Cardiac muscle cell (in vitro differentiated cells and primary cell): Measurements from ENCODE around the gene OVAAL. TPM values are rescaled to one million over a fixed set of nuclear protein-coding genes. Genes with fewer than 3 reads are reported as not detected.

Source experiments
- DNase-seq, 2 donors: peaks; one replicate each; pipeline versions ENCODE4 v3.0.0 to v3.0.0-alpha.2; 2010 to 2017; ENCODE audit warnings: low read depth in 1 of 2, low spot score in 1 of 2
- H3K27ac ChIP-seq: fragments of 200-600 bp; sonication (generic); 2 replicates; pipeline ENCODE4 v1.5.1; 2016
- H3K27me3 ChIP-seq: fragments of 200-600 bp; sonication (generic); 2 replicates; pipeline ENCODE4 v1.6.0; 2016; ENCODE audit warnings: control low read depth
- H3K36me3 ChIP-seq: fragments of 200-600 bp; sonication (generic); 2 replicates; pipeline ENCODE4 v1.5.1; 2016; ENCODE audit warnings: control low read depth
- H3K4me1 ChIP-seq: fragments of 200-600 bp; sonication (generic); 2 replicates; pipeline ENCODE4 v1.8.1; 2017; ENCODE audit warnings: low read depth, mild to moderate bottlenecking, mixed run types
- H3K4me3 ChIP-seq: fragments of 200-600 bp; sonication (generic); 2 replicates; pipeline ENCODE4 v1.5.1; 2016; ENCODE audit warnings: mild to moderate bottlenecking
- H3K9me3 ChIP-seq: fragments of 200-600 bp; sonication (generic); 2 replicates; pipeline ENCODE4 v1.5.1; 2017; ENCODE audit warnings: low read depth, mild to moderate bottlenecking, control low read depth
- polyA plus RNA-seq: library from polyadenylated mRNA; unstranded; fragments of >200 nt; fragmentation: Nextera tagmentation; extraction: Ambion mirVana; gene quantifications from 2 replicates; pipeline ENCODE4 v1.2.1, GENCODE V29; 2016
- total RNA-seq: library from RNA; depleted of rRNA; stranded (reverse); fragments of >200 nt; gene quantifications from 2 replicates; pipeline ENCODE4 v1.2.3, GENCODE V29; 2016
- TF ChIP-seq, protein P1 (sequence below): IDR thresholded peaks from 2 replicates; pipeline ENCODE4 v1.5.1; 2012; ENCODE audit warnings: low read depth, mild to moderate bottlenecking, low read length

The OVAAL gene
- total and polyA plus RNA-seq, 2 experiments from 2014 or later = 0.21 to 2.5 TPM

DNA sequence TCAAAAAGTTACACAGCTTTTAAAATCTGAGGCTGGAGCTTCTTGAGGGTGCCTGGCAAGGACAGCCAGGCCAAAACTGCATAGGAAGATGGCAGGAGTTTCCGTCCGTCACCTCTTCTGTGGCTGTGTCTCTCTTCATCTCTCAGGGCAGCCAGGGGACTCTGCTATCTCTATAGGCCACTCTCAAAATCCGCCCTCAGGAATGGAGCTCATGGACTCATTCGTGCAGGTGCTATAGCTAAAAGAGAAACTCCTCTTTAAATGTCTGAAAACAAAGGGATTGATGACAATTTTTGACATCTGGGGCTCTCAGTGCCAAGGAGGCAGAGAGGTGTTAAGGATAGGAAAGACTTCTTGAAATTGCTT lies 27.2 kb downstream of the OVAAL start:
- DNase-seq = no peak
- no peaks in the 10 kb centered on the region for H3K27me3 ChIP-seq
- TF ChIP-seq, protein P1, sequence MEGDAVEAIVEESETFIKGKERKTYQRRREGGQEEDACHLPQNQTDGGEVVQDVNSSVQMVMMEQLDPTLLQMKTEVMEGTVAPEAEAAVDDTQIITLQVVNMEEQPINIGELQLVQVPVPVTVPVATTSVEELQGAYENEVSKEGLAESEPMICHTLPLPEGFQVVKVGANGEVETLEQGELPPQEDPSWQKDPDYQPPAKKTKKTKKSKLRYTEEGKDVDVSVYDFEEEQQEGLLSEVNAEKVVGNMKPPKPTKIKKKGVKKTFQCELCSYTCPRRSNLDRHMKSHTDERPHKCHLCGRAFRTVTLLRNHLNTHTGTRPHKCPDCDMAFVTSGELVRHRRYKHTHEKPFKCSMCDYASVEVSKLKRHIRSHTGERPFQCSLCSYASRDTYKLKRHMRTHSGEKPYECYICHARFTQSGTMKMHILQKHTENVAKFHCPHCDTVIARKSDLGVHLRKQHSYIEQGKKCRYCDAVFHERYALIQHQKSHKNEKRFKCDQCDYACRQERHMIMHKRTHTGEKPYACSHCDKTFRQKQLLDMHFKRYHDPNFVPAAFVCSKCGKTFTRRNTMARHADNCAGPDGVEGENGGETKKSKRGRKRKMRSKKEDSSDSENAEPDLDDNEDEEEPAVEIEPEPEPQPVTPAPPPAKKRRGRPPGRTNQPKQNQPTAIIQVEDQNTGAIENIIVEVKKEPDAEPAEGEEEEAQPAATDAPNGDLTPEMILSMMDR = no peak
- no peak overlapping the region for H3K4me3 ChIP-seq
- no peaks in the 10 kb centered on the region for H3K9me3 ChIP-seq
- no peaks in the 10 kb centered on the region for H3K4me1 ChIP-seq
- H3K27ac ChIP-seq = no peak overlapping the region
- H3K36me3 ChIP-seq = no peaks in the 10 kb centered on the region

DNA sequence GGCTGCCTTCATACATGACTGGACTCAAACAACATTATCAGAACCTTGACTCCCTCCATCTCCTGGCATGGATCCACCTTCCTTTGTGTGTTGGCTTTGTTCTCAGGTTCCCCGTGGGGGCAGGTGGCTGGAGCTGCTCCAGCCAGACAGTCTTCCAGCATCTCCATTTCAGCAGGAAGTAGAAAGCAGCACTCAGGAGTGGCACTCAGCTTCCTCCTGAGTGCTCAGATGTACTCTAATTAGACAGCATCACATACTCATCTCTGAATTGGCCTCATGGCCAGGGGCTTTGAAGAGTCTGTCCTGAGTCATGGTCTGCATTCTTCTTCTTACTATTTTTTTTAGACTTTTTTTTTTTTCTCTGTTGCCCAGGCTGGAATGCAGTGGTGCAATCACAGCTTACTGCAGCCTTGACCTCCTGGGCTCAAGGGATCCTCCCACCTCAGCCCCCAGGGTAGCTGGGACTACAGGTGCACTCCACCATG lies 27.9 kb downstream of the OVAAL start:
- H3K27me3 ChIP-seq = no peaks in the 10 kb centered on the region
- DNase-seq = peak in 1 of 2 donors; percentile 46
- TF ChIP-seq, protein P1 = no peak
- H3K9me3 ChIP-seq = no peaks in the 10 kb centered on the region
- H3K36me3 ChIP-seq = no peaks in the 10 kb centered on the region
- H3K27ac ChIP-seq = no peak overlapping the region
- no peak overlapping the region for H3K4me3 ChIP-seq
- no peaks in the 10 kb centered on the region for H3K4me1 ChIP-seq

DNA sequence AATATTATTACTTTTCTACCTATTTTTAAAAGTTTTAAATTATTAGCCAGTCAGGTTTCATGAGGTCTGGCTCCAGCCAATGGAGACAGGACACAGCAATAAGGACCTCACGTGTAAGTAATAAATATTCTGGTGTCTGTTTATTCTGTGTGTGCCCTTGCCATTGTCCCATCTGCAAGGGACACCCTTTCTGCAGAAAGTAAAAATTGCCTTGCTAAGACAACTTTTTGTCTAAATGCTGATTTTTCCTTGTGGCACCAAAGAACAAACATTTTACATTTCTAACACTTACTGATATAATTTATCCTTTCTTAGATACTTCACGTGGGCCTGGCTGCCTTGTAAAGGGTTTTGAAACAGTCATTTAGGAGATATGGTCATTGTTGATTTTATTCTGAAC lies 29.4 kb downstream of the OVAAL start:
- Histone ChIP-seq H3K27me3 (no peaks in the 10 kb centered on the region), H3K36me3 (no peaks in the 10 kb centered on the region), H3K9me3 (no peaks in the 10 kb centered on the region), H3K27ac (no peak overlapping the region), H3K4me3 (no peak overlapping the region), H3K4me1 (no peaks in the 10 kb centered on the region)
- TF ChIP-seq, protein P1 = no peak
- no peak for DNase-seq

DNA sequence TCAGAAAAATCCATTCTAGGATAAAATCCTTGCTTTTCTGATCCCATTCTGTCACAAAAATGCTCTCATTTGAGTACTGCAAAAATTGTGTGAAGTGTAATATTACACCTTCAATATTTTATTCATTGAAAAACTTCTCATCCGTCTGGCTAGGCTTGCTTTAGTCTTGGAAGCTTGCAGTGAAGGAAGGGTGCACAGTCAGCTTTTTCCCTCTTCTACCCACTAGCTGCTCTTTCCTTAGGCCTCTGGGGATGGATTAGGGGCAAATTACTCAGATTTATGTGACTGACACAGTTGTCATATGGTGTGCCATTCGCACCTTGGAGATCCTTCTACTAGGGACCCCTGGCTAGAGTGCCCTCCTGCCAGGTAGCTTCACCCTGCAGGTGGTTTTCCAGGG lies 32.1 kb downstream of the OVAAL start:
- H3K27ac ChIP-seq = no peak overlapping the region
- DNase-seq = no peak
- H3K9me3 ChIP-seq = no peaks in the 10 kb centered on the region
- H3K4me1 ChIP-seq = no peaks in the 10 kb centered on the region
- no peaks in the 10 kb centered on the region for H3K27me3 ChIP-seq
- no peak overlapping the region for H3K4me3 ChIP-seq
- TF ChIP-seq, protein P1 = no peak
- no peaks in the 10 kb centered on the region for H3K36me3 ChIP-seq

DNA sequence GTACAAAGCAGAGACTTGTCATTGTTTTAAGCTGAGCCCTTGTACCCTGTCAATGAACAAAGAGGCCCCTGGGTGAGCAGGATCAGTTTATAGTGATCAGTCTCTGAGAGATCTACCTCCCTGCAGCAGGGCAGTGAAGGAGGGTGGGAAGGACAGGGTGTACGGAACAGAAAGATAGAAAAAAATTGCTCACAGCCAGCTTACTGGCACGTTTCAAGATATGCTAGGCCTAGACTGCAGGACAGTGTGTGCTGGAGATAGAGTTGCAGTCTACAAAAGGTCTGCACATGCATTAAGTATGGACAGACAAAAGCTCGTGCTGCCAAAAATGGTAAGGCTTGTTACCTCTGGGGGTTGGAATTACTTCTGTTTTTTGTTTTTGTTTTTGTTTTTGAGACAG lies 34.6 kb downstream of the OVAAL start:
- Histone ChIP-seq H3K4me3 (no peak overlapping the region), H3K27me3 (no peaks in the 10 kb centered on the region), H3K4me1 (no peaks in the 10 kb centered on the region), H3K27ac (no peak overlapping the region), H3K36me3 (no peaks in the 10 kb centered on the region), H3K9me3 (no peaks in the 10 kb centered on the region)
- TF ChIP-seq, protein P1 = no peak
- DNase-seq = no peak

DNA sequence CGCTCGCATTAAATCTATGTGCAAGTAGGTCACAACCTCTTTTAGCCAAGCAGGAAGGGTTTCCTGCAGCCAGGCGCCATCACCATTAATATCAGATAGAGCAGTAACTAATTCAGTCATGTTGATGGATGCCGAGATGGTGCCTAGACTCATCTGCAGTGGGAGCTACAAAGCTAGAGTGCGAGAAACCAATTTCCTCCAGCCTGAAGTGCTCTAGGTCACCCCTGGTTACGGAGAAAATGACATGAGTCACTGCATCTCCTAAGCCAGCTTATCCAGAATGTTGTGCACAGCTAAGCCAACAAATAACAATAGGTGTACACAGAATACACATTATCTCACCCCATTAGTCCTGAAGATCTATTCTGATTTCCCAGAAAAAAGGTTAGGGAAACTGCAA lies 36.0 kb downstream of the OVAAL start:
- Histone ChIP-seq H3K4me1 (no peaks in the 10 kb centered on the region), H3K9me3 (no peaks in the 10 kb centered on the region), H3K4me3 (no peak overlapping the region), H3K27me3 (no peaks in the 10 kb centered on the region), H3K36me3 (no peaks in the 10 kb centered on the region), H3K27ac (no peak overlapping the region)
- TF ChIP-seq, protein P1 = no peak
- DNase-seq = no peak
